ENCODE results near the gene BPIFB1.

GRCh38 chr20:33234050-33234449 is 49.0 kb upstream of the BPIFB1 start:
- TF ChIP-seq CTCF (IDR thresholded peaks at IDR 0.05) (no peak), EZH2 (IDR thresholded peaks at IDR 0.05) (no peak)

All from neural progenitor cell (in vitro differentiated cells).